Karpas-422 (cell line): Measurements from ENCODE around the gene ILK. TPM values are rescaled to one million over a fixed set of nuclear protein-coding genes. Genes with fewer than 3 reads are reported as not detected.

Experiments
- DNase-seq: peaks from one replicate; pipeline ENCODE4 v3.0.0-alpha.2; 2015
- H2AFZ ChIP-seq: fragments of 200-600 bp; sonication (generic); 2 replicates; pipeline ENCODE4 v1.6.1; 2014; ENCODE audit warnings: antibody characterized with exemption, low read length, mixed read lengths
- H3K27ac ChIP-seq: fragments of 200-600 bp; sonication (generic); 2 replicates; pipeline ENCODE4 v1.5.1; 2014; ENCODE audit warnings: mild to moderate bottlenecking, low read length, moderate library complexity
- H3K27me3 ChIP-seq: fragments of 200-600 bp; sonication (generic); 2 replicates; pipeline ENCODE4 v1.6.1; 2014; ENCODE audit warnings: low read length, mixed read lengths
- H3K36me3 ChIP-seq: fragments of 200-600 bp; sonication (generic); 2 replicates; pipeline ENCODE4 v1.6.1; 2014; ENCODE audit warnings: low read length, mixed read lengths; ENCODE audit not compliant: insufficient read depth
- H3K4me1 ChIP-seq: fragments of 200-600 bp; sonication (generic); 2 replicates; pipeline ENCODE4 v1.6.1; 2014; ENCODE audit warnings: mild to moderate bottlenecking, low read length, mixed read lengths
- H3K4me2 ChIP-seq: fragments of 200-600 bp; sonication (generic); 2 replicates; pipeline ENCODE4 v1.6.1; 2014; ENCODE audit warnings: low read length, low read depth, mild to moderate bottlenecking; ENCODE audit not compliant: poor library complexity, severe bottlenecking
- H3K4me3 ChIP-seq: fragments of 200-600 bp; sonication (generic); 2 replicates; pipeline ENCODE4 v1.5.1; 2014; ENCODE audit warnings: mild to moderate bottlenecking, antibody characterized with exemption, low read length, mixed read lengths
- H3K79me2 ChIP-seq: fragments of 200-600 bp; sonication (generic); 2 replicates; pipeline ENCODE4 v1.6.1; 2014; ENCODE audit warnings: mild to moderate bottlenecking, low read length, mixed read lengths
- H3K9ac ChIP-seq: fragments of 200-600 bp; sonication (generic); 2 replicates; pipeline ENCODE4 v1.6.0; 2014; ENCODE audit warnings: low read length
- H3K9me2 ChIP-seq: fragments of 200-600 bp; sonication (generic), shearing (Covaris generic); replicated peaks from 2 replicates; pipeline ENCODE4 v1.6.0; 2014; ENCODE audit warnings: mild to moderate bottlenecking, low read length, moderate library complexity; ENCODE audit not compliant: insufficient read depth
- H3K9me3 ChIP-seq: fragments of 300-700, 200-600 bp; sonication (generic); 2 replicates; pipeline ENCODE4 v1.6.1; 2014; ENCODE audit warnings: low read length, mixed read lengths
- H4K20me1 ChIP-seq: fragments of 200-600 bp; sonication (generic); 2 replicates; pipeline ENCODE4 v1.6.1; 2014; ENCODE audit warnings: mild to moderate bottlenecking, antibody characterized with exemption, low read length, low read depth; ENCODE audit not compliant: insufficient read depth
- total RNA-seq: library from RNA; depleted of rRNA; stranded (reverse); fragments of >200 nt; shearing (Covaris generic); gene quantifications from 2 replicates; pipeline ENCODE4 v1.2.3, GENCODE V29; 2014; ENCODE audit warnings: low replicate concordance

Gene ILK
- total RNA-seq, 1 experiment from 2014 or later = 48.6 TPM

DNA sequence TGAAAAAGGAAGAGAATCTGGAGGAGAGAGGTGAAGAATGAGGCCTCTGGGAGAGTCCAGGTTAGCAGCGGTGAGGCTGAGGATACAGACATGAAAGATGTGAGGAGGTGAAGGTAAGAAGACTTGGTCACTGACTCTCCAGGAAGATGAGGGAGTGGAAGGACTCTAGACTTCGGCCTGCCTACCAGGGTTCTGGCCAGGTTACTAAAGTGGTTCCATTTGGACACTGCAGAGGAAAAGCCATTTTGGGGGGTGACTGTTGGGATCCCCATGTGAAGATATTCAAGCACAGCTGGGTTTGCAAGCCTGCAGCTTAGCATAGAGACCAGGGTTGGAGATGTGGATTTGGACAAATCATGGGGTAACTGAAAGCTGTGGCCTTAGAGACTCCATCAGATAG lies 44.3 kb downstream of the ILK start:
- Histone ChIP-seq H3K4me2 (no peak overlapping the region), H4K20me1 (no peaks in the 10 kb centered on the region), H3K36me3 (no peaks in the 10 kb centered on the region), H3K27ac (no peak overlapping the region), H3K9ac (no peak overlapping the region), H3K9me2 (no peaks in the 10 kb centered on the region), H3K4me1 (peaks cover 12% of the 10 kb centered on the region), H3K27me3 (no peaks in the 10 kb centered on the region), H3K4me3 (no peak overlapping the region), H2AFZ (no peak overlapping the region), H3K79me2 (no peaks in the 10 kb centered on the region), H3K9me3 (no peaks in the 10 kb centered on the region)
- DNase-seq = no peak

DNA sequence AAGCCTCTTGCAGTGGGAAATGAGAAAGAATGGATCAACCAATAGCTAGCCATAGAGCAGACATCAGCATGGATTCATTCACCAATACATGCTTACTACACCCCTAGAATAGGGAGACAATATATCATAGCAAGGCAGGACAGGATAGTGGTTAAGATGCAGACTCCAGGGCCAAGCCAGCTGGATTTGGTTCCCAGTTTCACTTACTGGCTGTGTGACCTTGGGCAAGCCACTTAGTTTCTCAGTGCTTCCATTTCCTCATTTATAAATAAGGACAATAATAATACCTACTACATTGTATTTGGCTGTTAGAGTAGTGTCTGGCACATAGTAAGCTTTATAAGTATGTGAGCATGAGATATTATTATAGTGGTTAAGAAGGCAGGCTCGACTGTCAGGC lies 44.9 kb downstream of the ILK start:
- Histone ChIP-seq H3K9ac (no peak overlapping the region), H3K27me3 (no peaks in the 10 kb centered on the region), H3K9me3 (no peaks in the 10 kb centered on the region), H3K4me3 (no peak overlapping the region), H3K36me3 (no peaks in the 10 kb centered on the region), H3K9me2 (no peaks in the 10 kb centered on the region), H3K4me2 (no peak overlapping the region), H3K27ac (no peak overlapping the region), H2AFZ (no peak overlapping the region), H4K20me1 (no peaks in the 10 kb centered on the region), H3K4me1 (peaks cover 12% of the 10 kb centered on the region), H3K79me2 (no peaks in the 10 kb centered on the region)
- no peak for DNase-seq

DNA sequence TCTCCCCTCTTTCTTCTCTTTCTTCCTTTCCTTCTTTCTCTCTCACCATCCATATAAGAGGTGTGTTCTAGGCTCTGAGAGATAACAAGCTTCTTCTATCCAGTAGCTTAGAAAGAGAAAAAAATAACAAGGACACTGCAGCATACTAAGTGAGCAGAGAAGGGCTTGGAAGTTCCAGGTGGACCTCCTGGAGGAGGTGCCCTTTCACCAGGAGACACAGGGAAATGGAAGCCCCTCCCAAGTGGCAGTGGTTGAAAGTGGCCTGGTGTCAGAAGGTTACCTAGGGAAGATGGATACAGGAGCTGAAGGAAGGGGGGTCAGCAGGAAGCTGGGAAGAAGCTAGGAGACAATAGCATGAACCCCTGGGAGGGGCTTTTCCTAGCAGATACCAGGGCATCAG lies 46.5 kb downstream of the ILK start:
- Histone ChIP-seq H3K4me2 (no peak overlapping the region), H3K4me1 (peaks cover 12% of the 10 kb centered on the region)

DNA sequence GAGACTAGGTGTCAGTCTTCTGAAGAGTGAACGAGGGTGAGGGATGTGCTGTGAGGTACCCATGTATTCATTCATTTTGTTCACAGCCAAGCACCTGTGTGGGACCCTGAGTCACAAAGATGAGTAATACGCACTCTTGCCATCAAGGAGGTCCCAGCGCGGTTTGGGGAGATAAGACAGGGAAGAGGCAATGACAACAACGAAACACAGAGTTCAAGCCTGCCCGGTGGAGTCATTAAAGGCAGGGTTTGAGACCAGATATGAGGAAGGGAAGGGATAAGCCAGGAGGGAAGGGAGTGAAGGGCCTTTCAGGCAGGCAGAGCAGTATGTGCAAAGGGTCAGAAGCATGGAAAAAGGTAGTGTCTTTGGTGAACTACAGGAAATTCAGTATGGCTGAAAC lies 47.4 kb downstream of the ILK start:
- no peak overlapping the region for H3K27ac ChIP-seq
- H3K36me3 ChIP-seq = no peaks in the 10 kb centered on the region
- H3K4me3 ChIP-seq = no peak overlapping the region
- no peaks in the 10 kb centered on the region for H3K9me2 ChIP-seq
- DNase-seq = no peak
- H3K4me2 ChIP-seq = no peak overlapping the region
- H2AFZ ChIP-seq = no peak overlapping the region
- H3K4me1 ChIP-seq = peaks cover 12% of the 10 kb centered on the region
- no peaks in the 10 kb centered on the region for H4K20me1 ChIP-seq
- H3K79me2 ChIP-seq = no peaks in the 10 kb centered on the region
- no peak overlapping the region for H3K9ac ChIP-seq
- no peaks in the 10 kb centered on the region for H3K9me3 ChIP-seq
- H3K27me3 ChIP-seq = no peaks in the 10 kb centered on the region

More for the DNA sequence above, 46.5 kb downstream of the ILK start:
- Histone ChIP-seq H3K9ac (no peak overlapping the region), H4K20me1 (no peaks in the 10 kb centered on the region), H3K36me3 (no peaks in the 10 kb centered on the region), H3K27me3 (no peaks in the 10 kb centered on the region), H2AFZ (no peak overlapping the region), H3K27ac (no peak overlapping the region), H3K9me3 (no peaks in the 10 kb centered on the region), H3K79me2 (no peaks in the 10 kb centered on the region), H3K4me3 (no peak overlapping the region), H3K9me2 (no peaks in the 10 kb centered on the region)
- DNase-seq = no peak

DNA sequence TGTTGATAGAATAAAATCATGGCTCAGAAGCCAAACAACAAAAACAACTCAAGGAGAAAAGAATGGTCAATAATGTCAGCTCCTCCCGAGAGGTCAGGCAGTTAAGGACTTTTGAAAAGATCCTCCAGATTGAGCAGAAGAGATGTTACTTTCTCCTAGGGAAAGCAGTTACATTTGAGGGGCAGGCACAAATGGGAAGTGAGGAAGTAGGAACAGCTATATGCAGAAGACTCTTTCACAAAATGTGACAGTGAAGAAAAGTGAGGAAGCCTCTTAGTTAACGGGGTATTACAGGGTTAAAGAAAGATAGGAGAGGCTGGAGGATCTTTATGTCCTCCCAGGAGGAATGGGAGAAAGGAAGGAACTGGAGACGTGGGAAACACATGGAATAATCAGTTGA lies 48.6 kb downstream of the ILK start:
- Histone ChIP-seq H3K9me3 (no peaks in the 10 kb centered on the region), H3K9ac (no peak overlapping the region), H3K4me1 (peaks cover 2% of the 10 kb centered on the region), H3K4me2 (no peak overlapping the region), H2AFZ (no peak overlapping the region), H3K27ac (no peak overlapping the region), H3K4me3 (no peak overlapping the region), H4K20me1 (no peaks in the 10 kb centered on the region), H3K79me2 (no peaks in the 10 kb centered on the region), H3K9me2 (no peaks in the 10 kb centered on the region), H3K27me3 (no peaks in the 10 kb centered on the region), H3K36me3 (no peaks in the 10 kb centered on the region)
- no peak for DNase-seq

- H3K27me3 ChIP-seq = no peaks in the 10 kb centered on the region
- no peak overlapping the region for H2AFZ ChIP-seq
- no peaks in the 10 kb centered on the region for H3K79me2 ChIP-seq
- no peaks in the 10 kb centered on the region for H3K9me2 ChIP-seq
- H3K9me3 ChIP-seq = no peaks in the 10 kb centered on the region
- H3K36me3 ChIP-seq = no peaks in the 10 kb centered on the region
- H3K27ac ChIP-seq = no peak overlapping the region
- no peak overlapping the region for H3K9ac ChIP-seq
- no peak for DNase-seq
- no peaks in the 10 kb centered on the region for H4K20me1 ChIP-seq
- H3K4me1 ChIP-seq = no peaks in the 10 kb centered on the region
- no peak overlapping the region for H3K4me3 ChIP-seq
- H3K4me2 ChIP-seq = no peak overlapping the region
These were observed 49.5 kb downstream of the ILK start for GRCh38 chr11:6653097-6653496.

DNA sequence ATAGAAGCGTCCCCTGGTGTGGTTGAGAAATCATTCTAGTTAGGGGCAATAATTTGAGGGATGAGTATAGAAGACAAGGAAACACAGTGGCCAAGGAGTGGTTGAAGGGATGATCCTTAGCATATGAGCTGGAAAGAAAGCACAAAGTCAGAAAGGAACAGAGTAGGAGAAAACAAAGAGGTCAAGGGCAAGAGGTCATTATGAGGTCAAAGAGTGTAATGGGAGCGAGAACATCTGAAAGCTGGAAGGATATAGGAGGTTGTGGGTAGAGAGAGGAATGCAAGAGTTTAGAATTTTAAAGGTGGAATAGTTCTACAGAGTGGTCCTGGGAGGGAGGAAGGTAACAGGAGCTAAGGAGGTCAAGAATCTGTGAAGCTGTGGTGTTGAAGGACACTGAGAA lies 50.1 kb downstream of the ILK start:
- Histone ChIP-seq H3K36me3 (no peaks in the 10 kb centered on the region), H2AFZ (no peak overlapping the region), H4K20me1 (no peaks in the 10 kb centered on the region), H3K27me3 (no peaks in the 10 kb centered on the region), H3K4me2 (no peak overlapping the region), H3K4me1 (no peaks in the 10 kb centered on the region), H3K9ac (no peak overlapping the region), H3K79me2 (no peaks in the 10 kb centered on the region), H3K27ac (no peak overlapping the region), H3K4me3 (no peak overlapping the region), H3K9me3 (no peaks in the 10 kb centered on the region), H3K9me2 (no peaks in the 10 kb centered on the region)
- no peak for DNase-seq

DNA sequence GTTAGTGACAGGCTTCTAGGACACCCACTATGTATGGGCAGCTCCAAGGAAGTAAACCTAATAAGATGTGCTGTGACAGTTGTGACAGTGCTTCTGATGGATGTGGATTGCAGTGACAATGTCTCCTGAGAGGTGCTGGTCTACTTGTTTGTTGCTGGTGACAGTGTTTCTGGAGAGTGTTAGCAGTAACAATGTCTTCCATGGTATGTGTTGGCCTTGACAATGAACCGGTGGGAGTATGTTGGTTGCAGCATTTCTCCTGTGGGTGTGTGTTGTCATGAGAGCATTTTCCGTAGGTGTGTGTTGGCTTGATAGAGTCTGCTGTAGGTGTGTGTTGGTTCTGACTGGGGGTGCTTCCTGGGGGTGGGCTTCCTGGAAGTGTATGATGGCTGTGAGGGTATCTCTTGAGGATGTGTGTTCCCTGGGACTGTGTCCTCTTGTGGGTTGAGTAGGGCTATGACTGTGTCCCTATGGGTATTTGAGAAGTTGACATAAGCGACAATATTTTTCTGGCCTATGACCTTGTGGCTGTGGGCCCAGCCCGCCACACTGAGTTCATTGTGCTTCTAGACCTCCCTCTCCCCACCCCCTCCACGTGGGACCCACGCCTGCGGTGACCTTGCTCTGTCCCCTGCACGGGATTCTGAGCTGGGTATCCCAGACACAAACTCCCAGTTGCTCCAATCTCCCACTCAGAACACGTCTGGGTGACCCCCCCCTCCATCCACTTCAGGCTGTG lies 50.9 kb downstream of the ILK start:
- Histone ChIP-seq H2AFZ (no peak overlapping the region), H3K4me1 (no peaks in the 10 kb centered on the region), H3K9ac (no peak overlapping the region), H3K9me3 (no peaks in the 10 kb centered on the region), H3K79me2 (no peaks in the 10 kb centered on the region), H3K9me2 (no peaks in the 10 kb centered on the region), H3K27ac (no peak overlapping the region), H3K27me3 (no peaks in the 10 kb centered on the region), H3K4me3 (no peak overlapping the region), H3K36me3 (no peaks in the 10 kb centered on the region), H3K4me2 (no peak overlapping the region), H4K20me1 (no peaks in the 10 kb centered on the region)
- no peak for DNase-seq
